DOHH2 (cell line): ENCODE data around the gene TMEM38B.
"Not testable (repeated sequence)": the region's sequence is repeated elsewhere in the genome, so short reads cannot be mapped to it uniquely, and the experiment has no call there.

Experiments
- H3F3A ChIP-seq: fragments of 200-600 bp; sonication (generic), shearing (Covaris generic); 2 replicates; pipeline ENCODE4 v1.6.0; 2016; ENCODE audit warnings: antibody characterized with exemption, mild to moderate bottlenecking; ENCODE audit not compliant: control insufficient read depth, insufficient read depth
- H3K27ac ChIP-seq: fragments of 200-600 bp; sonication (generic); 2 replicates; pipeline ENCODE4 v1.5.1; 2014; ENCODE audit warnings: low read depth, mild to moderate bottlenecking, low read length, moderate library complexity
- H3K27me3 ChIP-seq: fragments of 200-600 bp; sonication (generic); 2 replicates; pipeline ENCODE4 v1.6.1; 2014; ENCODE audit warnings: mild to moderate bottlenecking, low read length, mixed read lengths; ENCODE audit not compliant: control insufficient read depth
- H3K36me3 ChIP-seq: fragments of 200-600 bp; sonication (generic); 2 replicates; pipeline ENCODE4 v1.6.1; 2014; ENCODE audit warnings: mild to moderate bottlenecking, low read length, moderate library complexity, mixed read lengths; ENCODE audit not compliant: control insufficient read depth
- H3K4me1 ChIP-seq: fragments of 200-600 bp; sonication (generic); 2 replicates; pipeline ENCODE4 v1.6.1; 2014; ENCODE audit warnings: mild to moderate bottlenecking, low read length, mixed read lengths; ENCODE audit not compliant: control insufficient read depth
- H3K4me2 ChIP-seq: fragments of 200-600 bp; sonication (generic); 2 replicates; pipeline ENCODE4 v1.6.0; 2014; ENCODE audit warnings: mild to moderate bottlenecking, low read length, moderate library complexity
- H3K4me3 ChIP-seq: fragments of 200-600 bp; sonication (generic); 2 replicates; pipeline ENCODE4 v1.5.1; 2014; ENCODE audit warnings: mild to moderate bottlenecking, low read length, mixed read lengths
- H3K79me2 ChIP-seq: fragments of 200-600 bp; sonication (generic); 2 replicates; pipeline ENCODE4 v1.6.1; 2014; ENCODE audit warnings: mild to moderate bottlenecking, low read length, mixed read lengths; ENCODE audit not compliant: control insufficient read depth
- H3K9me2 ChIP-seq: fragments of 200-600 bp; sonication (generic); replicated peaks from 2 replicates; pipeline ENCODE4 v1.6.1; 2014; ENCODE audit warnings: mild to moderate bottlenecking, low read length, mixed read lengths; ENCODE audit not compliant: control insufficient read depth
- H3K9me3 ChIP-seq: fragments of 200-600 bp; sonication (generic); 2 replicates; pipeline ENCODE4 v1.6.1; 2014; ENCODE audit warnings: antibody characterized with exemption, low read length, mixed read lengths; ENCODE audit not compliant: control insufficient read depth, insufficient read depth
- H4K20me1 ChIP-seq: fragments of 200-600 bp; sonication (generic); 2 replicates; pipeline ENCODE4 v1.6.0; 2014; ENCODE audit warnings: low read depth, mild to moderate bottlenecking, antibody characterized with exemption, low read length, moderate library complexity; ENCODE audit not compliant: control insufficient read depth, insufficient read depth
- CTCF ChIP-seq: fragments of 200-600 bp; sonication (generic); IDR thresholded peaks from one replicate; pipeline ENCODE4 v1.5.1; 2014; ENCODE audit warnings: antibody characterized with exemption, mild to moderate bottlenecking, low read depth, low read length; ENCODE audit not compliant: poor library complexity, severe bottlenecking
- EZH2phosphoT487 ChIP-seq: fragments of 200-600 bp; sonication (generic); IDR thresholded peaks from 2 replicates; pipeline ENCODE4 v1.6.1; 2017; ENCODE audit warnings: borderline replicate concordance, mild to moderate bottlenecking, antibody characterized with exemption, low read length, moderate library complexity, mixed read lengths

TMEM38B gene

GRCh38 chr9:105786796-105787195 is 92.5 kb downstream of the TMEM38B start:
- H3K27ac ChIP-seq, H3K4me1 ChIP-seq, H3F3A ChIP-seq, H3K4me2 ChIP-seq, H3K27me3 ChIP-seq, H3K4me3 ChIP-seq, H3K36me3 ChIP-seq, H3K79me2 ChIP-seq, H3K9me2 ChIP-seq, H3K9me3 ChIP-seq, H4K20me1 ChIP-seq: not testable (repeated sequence)

- TF ChIP-seq EZH2phosphoT487 (no peak), CTCF (no peak)
- no peaks in the 10 kb centered on the region for H3K79me2 ChIP-seq
- no peaks in the 10 kb centered on the region for H3K9me3 ChIP-seq
- H3K4me1 ChIP-seq = no peaks in the 10 kb centered on the region
- H3K36me3 ChIP-seq = no peaks in the 10 kb centered on the region
- no peak overlapping the region for H3K4me2 ChIP-seq
- no peaks in the 10 kb centered on the region for H3F3A ChIP-seq
- H3K27ac ChIP-seq = no peak overlapping the region
- no peaks in the 10 kb centered on the region for H3K27me3 ChIP-seq
- H3K4me3 ChIP-seq = no peak overlapping the region
- H3K9me2 ChIP-seq = no peaks in the 10 kb centered on the region
- no peaks in the 10 kb centered on the region for H4K20me1 ChIP-seq
Observed at GRCh38 chr9:105816202-105816744, 121.9 kb downstream of the TMEM38B start.

- Histone ChIP-seq H3K27me3 (no peaks in the 10 kb centered on the region), H3F3A (no peaks in the 10 kb centered on the region), H3K9me2 (no peaks in the 10 kb centered on the region), H3K79me2 (no peaks in the 10 kb centered on the region), H3K4me3 (no peak overlapping the region), H3K36me3 (no peaks in the 10 kb centered on the region), H3K9me3 (no peaks in the 10 kb centered on the region), H3K27ac (no peak overlapping the region), H3K4me1 (no peaks in the 10 kb centered on the region), H3K4me2 (no peak overlapping the region), H4K20me1 (no peaks in the 10 kb centered on the region)
- TF ChIP-seq CTCF = no peak
- no peak for TF ChIP-seq EZH2phosphoT487
Observed at GRCh38 chr9:105816981-105817380, 122.6 kb downstream of the TMEM38B start.

- no peaks in the 10 kb centered on the region for H3K4me1 ChIP-seq
Observed at GRCh38 chr9:105818903-105819302, 124.6 kb downstream of the TMEM38B start.

More at GRCh38 chr9:105818903-105819302, 124.6 kb downstream of the TMEM38B start:
- no peak overlapping the region for H3K27ac ChIP-seq
- no peak overlapping the region for H3K4me2 ChIP-seq
- H3K9me2 ChIP-seq = no peaks in the 10 kb centered on the region
- no peak for TF ChIP-seq EZH2phosphoT487
- no peaks in the 10 kb centered on the region for H3K79me2 ChIP-seq
- H3K9me3 ChIP-seq = no peaks in the 10 kb centered on the region
- H3K4me3 ChIP-seq = no peak overlapping the region
- H4K20me1 ChIP-seq = no peaks in the 10 kb centered on the region
- no peaks in the 10 kb centered on the region for H3K27me3 ChIP-seq
- no peaks in the 10 kb centered on the region for H3K36me3 ChIP-seq
- H3F3A ChIP-seq = no peaks in the 10 kb centered on the region
